Bone marrow (tissue), 2 donors: ENCODE results near the gene VCAN.

Experiments used
- DNase-seq, 2 donors: peaks; one replicate each; lab custom pipeline; 2025; lab: John Stamatoyannopoulos, UW

Gene VCAN

GRCh38 chr5:83494666-83495065 lies 23.1 kb downstream of the VCAN start:
- DNase-seq: no peak

DNA sequence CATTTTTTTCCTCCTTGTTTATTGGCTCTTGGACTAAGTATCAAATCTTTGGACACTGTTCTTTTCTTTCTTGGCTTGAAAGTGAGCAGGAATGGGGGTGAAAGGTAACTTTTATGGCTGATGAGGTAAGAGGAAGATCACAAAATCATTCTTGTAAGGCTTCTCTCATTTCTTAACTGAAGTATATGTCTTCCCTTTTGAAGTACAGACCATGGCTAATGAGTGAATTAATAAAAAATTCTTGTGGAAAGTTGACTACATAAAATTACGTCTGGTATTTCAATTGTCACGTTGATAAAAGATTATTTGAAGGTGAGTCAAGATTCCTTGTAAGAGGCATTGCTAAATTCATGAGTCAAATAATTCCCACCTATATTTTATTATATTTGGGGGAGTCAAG lies 25.1 kb downstream of the VCAN start:
- no peak for DNase-seq

DNA sequence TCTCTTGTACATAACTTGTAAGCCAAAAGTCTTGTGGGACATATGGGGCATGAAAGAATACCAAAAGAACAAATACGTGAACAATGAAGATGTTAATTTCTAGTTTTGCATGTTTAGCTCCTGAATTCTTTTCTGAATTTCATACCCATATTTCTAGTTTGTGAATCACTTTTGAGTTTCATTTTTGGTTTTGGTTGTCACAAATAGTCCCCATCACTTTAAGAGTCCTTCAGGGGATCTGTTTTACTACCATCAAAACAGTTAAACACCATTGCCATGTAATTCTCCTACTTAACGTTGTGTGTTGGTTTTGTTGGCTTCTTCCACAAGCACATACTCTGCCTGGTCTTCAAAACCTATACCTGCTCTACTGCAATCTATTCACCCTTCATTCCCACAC lies 27.0 kb downstream of the VCAN start:
- DNase-seq: no peak

- no peak for DNase-seq
These were observed 32.1 kb downstream of the VCAN start for GRCh38 chr5:83503662-83504061.

DNA sequence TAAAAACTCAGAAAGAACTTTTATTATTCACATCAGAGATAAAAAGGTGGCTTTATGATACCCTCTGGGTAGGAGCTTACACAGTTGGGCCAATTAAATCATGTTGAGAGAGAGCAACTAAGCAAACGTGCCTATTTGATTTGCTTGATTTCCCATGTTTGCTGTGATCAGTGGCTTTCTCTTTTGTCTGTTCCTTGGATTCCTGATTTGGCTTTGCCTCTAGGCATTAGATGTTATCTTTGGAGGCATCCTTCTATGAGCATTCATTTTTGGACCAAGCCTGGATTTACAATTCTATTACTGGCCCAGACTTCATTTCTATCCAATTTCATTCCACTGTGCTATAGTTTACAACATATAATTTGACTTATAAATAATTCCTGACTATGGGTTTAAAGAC lies 35.9 kb downstream of the VCAN start:
- DNase-seq: no peak

DNA sequence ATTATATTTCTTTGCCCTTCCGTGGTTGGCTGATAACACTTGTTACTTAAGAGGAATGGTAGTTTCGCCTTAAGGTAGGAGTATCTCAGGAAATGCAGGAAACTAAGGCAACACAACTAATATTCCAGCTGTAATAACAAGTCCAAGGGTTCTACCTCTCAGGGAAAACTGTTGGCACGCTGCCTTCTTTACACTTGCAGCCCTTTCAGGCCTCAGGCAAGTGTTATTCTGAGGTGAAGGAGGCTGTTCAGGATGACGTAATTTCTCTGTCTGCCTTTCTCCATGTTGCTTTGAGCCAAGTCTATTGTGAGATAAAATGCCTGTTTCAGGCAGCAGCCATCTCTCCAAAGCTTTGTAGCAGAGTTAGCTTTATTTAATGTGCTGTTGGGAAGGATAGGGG lies 38.0 kb downstream of the VCAN start:
- DNase-seq: no peak

DNA sequence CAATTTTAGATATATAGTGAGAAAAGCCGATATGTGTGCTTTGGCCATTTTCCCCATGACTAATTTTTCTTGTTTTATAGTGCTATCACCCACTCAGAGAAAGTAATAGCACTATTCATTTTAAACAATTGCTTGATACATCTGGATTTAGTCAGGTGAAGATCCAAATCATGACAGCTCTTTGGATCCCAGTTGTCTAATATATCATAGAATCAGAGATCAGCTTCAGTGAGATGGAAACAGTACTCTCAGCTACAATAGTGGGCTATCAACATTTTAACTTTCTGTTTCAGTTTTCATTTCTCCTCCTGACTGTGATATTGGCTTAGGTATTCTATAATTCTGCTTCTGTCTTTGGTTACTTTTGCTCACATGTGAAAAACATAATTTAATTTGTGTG lies 38.7 kb downstream of the VCAN start:
- DNase-seq: no peak

- DNase-seq: no peak
These were observed 40.7 kb downstream of the VCAN start for GRCh38 chr5:83512061-83512745.

- DNase-seq: no peak
These were observed 41.5 kb downstream of the VCAN start for GRCh38 chr5:83513081-83513480.

DNA sequence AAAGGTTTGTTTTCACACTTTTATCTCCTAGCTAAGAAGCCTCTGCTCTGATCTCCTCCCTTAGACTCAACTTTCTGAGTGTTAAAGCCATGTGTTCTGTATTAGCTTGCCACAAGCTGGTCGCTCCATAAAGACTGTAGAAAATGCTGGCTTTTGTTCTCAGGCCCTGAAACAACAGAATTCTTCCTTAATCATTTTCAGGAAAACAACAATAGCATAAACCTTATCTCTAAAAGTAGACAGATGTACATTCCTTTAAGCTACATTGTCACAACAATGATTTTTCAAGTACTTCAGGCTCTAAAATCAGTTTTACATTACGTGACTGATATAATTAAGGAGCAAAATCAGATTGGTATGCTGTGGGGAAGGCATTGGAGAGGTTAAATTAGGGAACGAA lies 41.9 kb downstream of the VCAN start:
- no peak for DNase-seq

- no peak for DNase-seq
These were observed 44.8 kb downstream of the VCAN start for GRCh38 chr5:83516377-83516776.

GRCh38 chr5:83517072-83517687 lies 45.6 kb downstream of the VCAN start:
- no peak for DNase-seq

DNA sequence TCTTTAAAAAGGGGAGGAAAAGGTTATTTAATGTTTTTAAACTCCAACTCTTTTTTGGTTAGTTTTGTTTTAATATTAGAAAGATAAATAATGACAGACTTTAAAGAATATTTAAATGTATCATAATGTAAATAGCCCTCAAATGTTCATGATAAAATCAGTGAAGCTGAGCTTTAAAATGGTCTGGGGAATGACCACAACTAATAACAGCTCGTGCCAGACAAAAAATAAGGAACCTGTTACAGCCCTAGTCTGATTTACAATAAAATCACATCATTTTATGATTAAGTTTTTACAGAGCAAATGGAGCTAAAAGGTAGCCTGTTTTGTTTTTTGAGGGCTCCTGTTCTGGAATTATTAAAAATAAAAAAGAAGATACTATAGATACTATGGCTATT lies 46.1 kb downstream of the VCAN start:
- DNase-seq: no peak

GRCh38 chr5:83518319-83519061 lies 46.9 kb downstream of the VCAN start:
- DNase-seq: no peak

DNA sequence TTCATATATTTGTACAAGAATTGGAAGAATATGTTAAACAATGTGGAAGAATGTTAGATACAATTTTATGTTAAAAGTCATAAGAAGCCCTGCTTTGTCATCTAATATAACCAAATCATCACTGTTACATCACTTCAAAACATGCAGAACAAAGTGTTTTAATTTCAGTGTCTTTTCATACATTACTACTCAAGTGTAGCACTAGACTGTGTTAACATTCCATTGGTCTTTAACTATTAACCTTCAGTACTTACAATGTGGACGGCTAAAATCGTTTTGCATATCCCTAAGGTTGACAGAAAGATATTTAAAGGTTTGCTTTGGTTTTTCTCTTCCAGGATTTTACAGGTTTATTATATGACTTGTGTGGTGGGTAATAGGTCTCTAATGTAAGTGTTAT lies 50.9 kb downstream of the VCAN start:
- DNase-seq: no peak

GRCh38 chr5:83523929-83524328 lies 52.4 kb downstream of the VCAN start:
- no peak for DNase-seq

GRCh38 chr5:83524345-83524744 lies 52.8 kb downstream of the VCAN start:
- no peak for DNase-seq

DNA sequence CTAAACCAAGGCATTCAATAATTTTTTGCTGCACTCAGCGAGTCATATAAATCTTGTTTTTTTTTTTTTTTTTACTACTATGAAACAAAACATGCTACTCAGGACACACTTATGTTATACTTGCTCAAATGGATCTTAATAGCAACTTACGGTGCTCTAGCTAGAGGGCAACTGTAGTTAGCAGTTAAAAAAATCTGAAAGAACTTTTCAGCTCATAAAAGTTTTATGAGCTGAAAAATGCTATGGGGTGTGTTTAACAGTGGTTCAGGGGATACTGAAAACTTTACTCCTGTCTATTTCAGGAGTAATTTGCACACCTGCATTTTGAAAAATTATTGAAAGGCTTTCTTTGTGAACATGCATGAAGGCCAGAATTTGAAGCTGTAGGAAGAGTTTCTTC lies 53.4 kb downstream of the VCAN start:
- DNase-seq: no peak

GRCh38 chr5:83526289-83526688 lies 54.7 kb downstream of the VCAN start:
- DNase-seq: no peak

DNA sequence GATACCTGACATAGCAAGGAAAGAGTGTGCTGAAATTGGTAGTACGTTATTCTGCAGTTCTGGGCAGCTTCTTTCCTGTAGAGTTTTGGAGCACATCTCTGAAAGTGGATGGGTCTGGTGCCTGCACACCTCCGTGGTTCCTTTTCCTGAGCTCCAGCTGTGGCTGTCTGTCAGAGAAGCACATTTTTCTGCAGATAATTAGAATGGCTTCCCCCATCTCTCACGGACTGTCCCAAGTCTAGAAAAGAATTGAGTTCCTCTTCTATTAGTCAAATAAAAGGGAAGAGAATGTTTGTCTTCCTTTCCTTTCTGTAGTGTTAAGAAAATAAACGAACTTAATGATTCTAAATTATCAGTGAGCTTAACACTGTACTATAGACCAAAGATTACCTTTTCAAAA lies 55.7 kb downstream of the VCAN start:
- no peak for DNase-seq

GRCh38 chr5:83527722-83528438 lies 56.3 kb downstream of the VCAN start:
- DNase-seq: no peak

GRCh38 chr5:83528439-83528769 lies 56.9 kb downstream of the VCAN start:
- DNase-seq: no peak

DNA sequence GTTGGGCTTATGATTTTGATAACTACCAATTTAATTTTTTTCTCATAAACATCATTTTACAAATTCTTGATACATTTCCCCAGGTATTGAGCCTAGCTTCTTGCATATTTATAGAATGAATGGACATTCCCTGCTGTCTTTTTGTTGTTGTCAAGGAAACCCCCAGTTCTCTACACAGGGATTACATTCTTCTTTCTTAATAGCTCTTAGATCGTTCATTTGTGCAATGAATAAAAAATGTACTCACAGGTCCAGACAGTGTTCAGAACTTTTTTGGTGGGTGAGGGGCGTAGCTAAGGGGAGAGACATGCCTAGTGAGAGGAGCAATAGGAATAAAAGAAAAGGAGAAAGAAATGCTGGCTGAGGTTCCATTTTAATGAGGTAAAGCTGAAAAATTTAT lies 58.6 kb downstream of the VCAN start:
- no peak for DNase-seq
